WERI-Rb-1 (cell line): ENCODE results near the gene OSBP2.

Experiments used
- DNase-seq: peaks from one replicate; pipeline ENCODE4 v3.0.0-alpha.2; 2020
- H3K27ac ChIP-seq: fragments of 250-450 bp; sonication (Bioruptor Pico); 2 replicates; pipeline ENCODE4 v1.5.1; 2020; ENCODE audit warnings: mild to moderate bottlenecking, moderate library complexity
- H3K27me3 ChIP-seq: fragments of 250-450 bp; sonication (Bioruptor Pico); 2 replicates; pipeline ENCODE4 v1.5.1; 2021; ENCODE audit warnings: mild to moderate bottlenecking, low read depth, moderate library complexity; ENCODE audit not compliant: insufficient read depth, severe bottlenecking
- H3K36me3 ChIP-seq: fragments of 250-450 bp; sonication (Bioruptor Pico); 2 replicates; pipeline ENCODE4 v1.5.1; 2020; ENCODE audit warnings: mild to moderate bottlenecking, moderate library complexity
- H3K4me3 ChIP-seq: 2 replicates; pipeline ENCODE4 v1.5.1; 2011; ENCODE audit warnings: low read depth, mild to moderate bottlenecking, control low read depth, low read length
- H3K9me3 ChIP-seq: fragments of 250-450 bp; sonication (Bioruptor Pico); 2 replicates; pipeline ENCODE4 v1.5.1; 2021; ENCODE audit warnings: mild to moderate bottlenecking, moderate library complexity; ENCODE audit not compliant: severe bottlenecking
- TF ChIP-seq, protein P1 (sequence below): IDR thresholded peaks from 2 replicates; pipeline ENCODE4 v1.5.1; 2011; ENCODE audit warnings: low read depth, mild to moderate bottlenecking, control low read depth, inconsistent platforms, low read length

Gene OSBP2

DNA sequence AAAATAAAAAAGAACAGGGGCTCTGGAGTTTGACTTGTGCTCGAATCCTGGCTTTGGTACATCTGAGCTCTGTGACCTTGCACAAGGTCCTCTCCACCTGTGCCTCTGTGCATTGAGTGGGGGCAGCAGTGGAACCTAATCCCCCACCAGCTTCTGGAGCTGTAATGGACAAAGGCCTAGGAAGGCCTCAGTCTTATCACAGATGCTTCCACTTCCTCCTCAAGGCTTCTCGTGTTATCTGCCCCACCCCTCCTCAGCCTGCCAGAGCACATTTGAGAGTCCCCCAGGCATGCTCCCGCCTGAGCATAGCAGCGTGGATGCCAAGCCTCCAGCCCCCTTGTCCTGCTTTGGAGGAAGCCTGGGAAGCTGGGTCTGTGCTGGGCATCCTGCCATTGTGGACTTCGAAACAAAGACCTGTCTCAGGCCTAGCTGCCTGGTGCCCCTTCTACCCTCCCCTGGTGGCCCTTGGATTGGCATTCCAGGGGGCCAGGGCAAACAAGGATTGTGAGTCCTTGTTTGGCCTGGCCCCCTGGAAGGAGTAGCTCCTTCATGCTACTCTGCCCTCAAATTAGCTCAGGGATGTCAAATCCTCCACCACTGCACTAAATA lies 44.1 kb upstream of the OSBP2 start:
- no peak overlapping the region for H3K4me3 ChIP-seq
- H3K9me3 ChIP-seq: no peaks in the 10 kb centered on the region
- no peak overlapping the region for H3K27ac ChIP-seq
- TF ChIP-seq, protein P1, sequence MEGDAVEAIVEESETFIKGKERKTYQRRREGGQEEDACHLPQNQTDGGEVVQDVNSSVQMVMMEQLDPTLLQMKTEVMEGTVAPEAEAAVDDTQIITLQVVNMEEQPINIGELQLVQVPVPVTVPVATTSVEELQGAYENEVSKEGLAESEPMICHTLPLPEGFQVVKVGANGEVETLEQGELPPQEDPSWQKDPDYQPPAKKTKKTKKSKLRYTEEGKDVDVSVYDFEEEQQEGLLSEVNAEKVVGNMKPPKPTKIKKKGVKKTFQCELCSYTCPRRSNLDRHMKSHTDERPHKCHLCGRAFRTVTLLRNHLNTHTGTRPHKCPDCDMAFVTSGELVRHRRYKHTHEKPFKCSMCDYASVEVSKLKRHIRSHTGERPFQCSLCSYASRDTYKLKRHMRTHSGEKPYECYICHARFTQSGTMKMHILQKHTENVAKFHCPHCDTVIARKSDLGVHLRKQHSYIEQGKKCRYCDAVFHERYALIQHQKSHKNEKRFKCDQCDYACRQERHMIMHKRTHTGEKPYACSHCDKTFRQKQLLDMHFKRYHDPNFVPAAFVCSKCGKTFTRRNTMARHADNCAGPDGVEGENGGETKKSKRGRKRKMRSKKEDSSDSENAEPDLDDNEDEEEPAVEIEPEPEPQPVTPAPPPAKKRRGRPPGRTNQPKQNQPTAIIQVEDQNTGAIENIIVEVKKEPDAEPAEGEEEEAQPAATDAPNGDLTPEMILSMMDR: no peak
- no peaks in the 10 kb centered on the region for H3K27me3 ChIP-seq
- H3K36me3 ChIP-seq: no peaks in the 10 kb centered on the region
- no peak for DNase-seq

- no peak overlapping the region for H3K4me3 ChIP-seq
- H3K36me3 ChIP-seq: no peaks in the 10 kb centered on the region
- no peak for DNase-seq
- H3K9me3 ChIP-seq: no peaks in the 10 kb centered on the region
- H3K27ac ChIP-seq: no peak overlapping the region
- TF ChIP-seq, protein P1: no peak
- no peaks in the 10 kb centered on the region for H3K27me3 ChIP-seq
Measured at GRCh38 chr22:30652852-30653251, 41.8 kb upstream of the OSBP2 start.

DNA sequence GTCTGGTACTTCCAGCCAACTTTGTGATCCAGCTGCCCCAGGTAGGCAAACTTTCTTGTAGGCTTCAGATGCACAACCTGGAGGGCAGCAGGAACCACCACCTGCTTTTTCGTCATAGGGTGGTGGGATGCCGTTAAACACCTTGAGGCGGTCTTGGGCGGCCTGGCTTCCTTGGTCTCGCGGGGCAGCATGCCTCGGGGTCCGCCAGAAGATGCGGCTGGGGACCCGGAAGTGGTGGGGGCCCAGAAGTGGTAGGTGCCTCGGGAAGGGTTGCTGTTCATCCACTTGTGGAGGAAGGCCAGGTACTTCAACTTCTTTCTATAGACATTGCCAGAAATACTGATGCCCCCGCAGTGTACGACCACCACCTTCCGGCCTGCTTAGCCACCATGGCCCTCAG lies 40.3 kb upstream of the OSBP2 start:
- H3K4me3 ChIP-seq: no peak overlapping the region
- DNase-seq: no peak
- H3K9me3 ChIP-seq: no peaks in the 10 kb centered on the region
- H3K36me3 ChIP-seq: no peaks in the 10 kb centered on the region
- no peak overlapping the region for H3K27ac ChIP-seq
- H3K27me3 ChIP-seq: no peaks in the 10 kb centered on the region
- TF ChIP-seq, protein P1: no peak

DNA sequence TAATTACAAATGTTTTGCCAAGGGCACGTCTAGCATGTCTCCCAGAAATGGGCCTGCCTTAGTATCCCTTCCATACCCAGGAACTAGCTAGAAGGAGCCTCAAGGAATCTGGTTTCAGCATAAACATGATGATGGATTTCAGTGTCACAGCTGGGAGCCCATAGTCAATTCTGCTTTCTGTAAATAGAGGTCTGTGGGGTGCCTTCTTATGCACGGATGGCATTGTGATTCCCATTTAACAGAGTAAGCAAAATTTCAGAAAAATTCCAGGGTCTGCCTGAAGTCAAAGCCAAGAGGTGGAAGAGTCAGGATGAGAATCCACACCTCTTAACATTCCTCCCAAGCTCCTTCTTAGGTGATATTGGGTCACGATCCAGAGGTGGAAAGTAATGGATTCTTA lies 39.1 kb upstream of the OSBP2 start:
- H3K36me3 ChIP-seq: no peaks in the 10 kb centered on the region
- TF ChIP-seq, protein P1: no peak
- no peak overlapping the region for H3K4me3 ChIP-seq
- H3K27me3 ChIP-seq: no peaks in the 10 kb centered on the region
- no peak overlapping the region for H3K27ac ChIP-seq
- H3K9me3 ChIP-seq: no peaks in the 10 kb centered on the region
- no peak for DNase-seq

- TF ChIP-seq, protein P1: no peak
- DNase-seq: no peak
Measured at GRCh38 chr22:30662040-30662439, 32.6 kb upstream of the OSBP2 start.

GRCh38 chr22:30664798-30665197 lies 29.9 kb upstream of the OSBP2 start:
- TF ChIP-seq, protein P1: no peak
- H3K9me3 ChIP-seq: no peaks in the 10 kb centered on the region
- H3K4me3 ChIP-seq: no peak overlapping the region
- H3K27ac ChIP-seq: no peak overlapping the region
- peaks cover 11% of the 10 kb centered on the region for H3K36me3 ChIP-seq
- DNase-seq: no peak
- H3K27me3 ChIP-seq: no peaks in the 10 kb centered on the region

More at GRCh38 chr22:30662040-30662439, 32.6 kb upstream of the OSBP2 start:
- H3K36me3 ChIP-seq: peaks cover 11% of the 10 kb centered on the region
- no peaks in the 10 kb centered on the region for H3K9me3 ChIP-seq
- H3K4me3 ChIP-seq: no peak overlapping the region
- H3K27me3 ChIP-seq: no peaks in the 10 kb centered on the region
- H3K27ac ChIP-seq: no peak overlapping the region
